ENCODE measurements around the gene NOTCH4.

- TF ChIP-seq TSHZ1 (tag by site-specific recombination; IDR thresholded peaks at IDR 0.05; ENCODE audit: borderline replicate concordance) (no peak), MEIS1 (CRISPR knock-in tag; IDR thresholded peaks at IDR 0.05; ENCODE audit: borderline replicate concordance) (no peak), CTCF (tag by site-specific recombination; IDR thresholded peaks at IDR 0.05) (no peak), ZNF610 (tag by site-specific recombination; IDR thresholded peaks at IDR 0.05; ENCODE audit: borderline replicate concordance) (no peak)
These were observed 31.6 kb upstream of the NOTCH4 start for GRCh38 chr6:32255199-32256153.

Measured in HEK293 (cell line).